Measurements from ENCODE around the gene IQCE.
A peak's percentile ranks its signal among the peaks of the same experiment; 100 is the strongest.

The IQCE gene, protein sequence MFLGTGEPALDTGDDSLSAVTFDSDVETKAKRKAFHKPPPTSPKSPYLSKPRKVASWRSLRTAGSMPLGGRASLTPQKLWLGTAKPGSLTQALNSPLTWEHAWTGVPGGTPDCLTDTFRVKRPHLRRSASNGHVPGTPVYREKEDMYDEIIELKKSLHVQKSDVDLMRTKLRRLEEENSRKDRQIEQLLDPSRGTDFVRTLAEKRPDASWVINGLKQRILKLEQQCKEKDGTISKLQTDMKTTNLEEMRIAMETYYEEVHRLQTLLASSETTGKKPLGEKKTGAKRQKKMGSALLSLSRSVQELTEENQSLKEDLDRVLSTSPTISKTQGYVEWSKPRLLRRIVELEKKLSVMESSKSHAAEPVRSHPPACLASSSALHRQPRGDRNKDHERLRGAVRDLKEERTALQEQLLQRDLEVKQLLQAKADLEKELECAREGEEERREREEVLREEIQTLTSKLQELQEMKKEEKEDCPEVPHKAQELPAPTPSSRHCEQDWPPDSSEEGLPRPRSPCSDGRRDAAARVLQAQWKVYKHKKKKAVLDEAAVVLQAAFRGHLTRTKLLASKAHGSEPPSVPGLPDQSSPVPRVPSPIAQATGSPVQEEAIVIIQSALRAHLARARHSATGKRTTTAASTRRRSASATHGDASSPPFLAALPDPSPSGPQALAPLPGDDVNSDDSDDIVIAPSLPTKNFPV
- 11.4 to 25.0 (median 22.8) reads per million in 3 experiments for total RNA-seq

DNA sequence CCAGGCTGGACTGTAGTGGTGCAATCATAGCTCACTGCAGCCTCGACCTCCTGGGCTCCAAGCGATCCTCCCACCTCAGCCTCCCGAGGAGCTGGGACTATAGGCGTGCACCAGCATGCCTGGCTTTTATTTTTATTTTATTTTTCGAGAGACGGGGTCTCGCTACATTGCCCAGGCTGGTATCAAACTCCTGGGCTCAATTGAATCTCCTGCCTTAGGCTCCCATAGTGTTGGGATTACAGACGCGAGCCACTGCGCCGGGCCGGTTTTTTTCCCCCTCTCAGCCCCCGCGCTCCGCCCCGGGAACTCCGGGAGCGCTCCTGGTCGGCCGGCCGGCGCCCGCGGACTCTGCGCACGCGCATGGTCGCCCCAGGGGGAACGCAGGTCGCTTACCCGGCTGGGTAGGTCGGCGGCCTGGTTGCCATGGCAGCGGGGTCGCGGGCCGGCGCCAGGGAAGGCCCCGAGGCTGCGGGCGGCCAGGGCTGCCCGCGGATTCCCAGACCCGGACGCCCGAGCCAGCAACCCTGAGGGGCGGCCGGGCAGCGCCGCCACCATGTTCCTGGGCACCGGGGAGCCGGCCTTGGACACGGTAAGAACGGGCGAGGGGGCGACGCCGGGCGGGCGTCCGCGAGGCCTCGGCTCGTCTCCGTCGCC is at the start of gene IQCE:
TSS of gene IQCE (plus strand) at position 351 of the 654 bp plus-strand sequence. CDS start at position 554, 203 bp downstream.
- DNase-seq, result peak; percentile 82

DNA sequence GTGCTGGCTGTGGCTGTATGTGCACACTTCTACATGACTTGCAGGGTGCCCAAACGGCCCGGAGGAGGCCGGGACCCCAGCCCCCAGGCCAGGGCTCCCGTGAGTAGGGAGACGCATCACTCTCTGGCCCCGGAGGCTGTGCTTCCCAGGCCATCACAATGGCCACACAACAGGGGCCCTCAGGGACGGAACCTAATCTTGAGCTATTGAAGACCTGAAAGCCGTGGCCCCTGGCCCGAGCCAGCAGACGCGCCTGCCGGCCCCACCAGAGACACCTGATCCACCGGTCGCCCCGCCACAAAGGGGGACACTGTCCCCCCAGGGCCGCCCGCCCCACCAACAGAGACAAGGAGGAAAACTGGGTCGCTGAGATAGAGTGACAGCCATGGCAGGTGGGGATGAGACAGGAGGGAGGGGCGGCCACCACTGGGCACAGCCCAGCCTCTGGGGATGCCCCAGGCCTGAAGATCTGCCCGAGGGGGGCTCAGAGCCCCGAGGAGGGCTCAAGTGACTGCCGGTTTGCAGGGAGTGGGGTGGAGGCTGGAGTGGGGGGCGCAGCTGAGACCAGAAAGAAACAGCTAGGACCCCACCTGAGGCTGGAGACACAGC is 49.4 kb upstream of the IQCE start:
- no peak for DNase-seq

DNA sequence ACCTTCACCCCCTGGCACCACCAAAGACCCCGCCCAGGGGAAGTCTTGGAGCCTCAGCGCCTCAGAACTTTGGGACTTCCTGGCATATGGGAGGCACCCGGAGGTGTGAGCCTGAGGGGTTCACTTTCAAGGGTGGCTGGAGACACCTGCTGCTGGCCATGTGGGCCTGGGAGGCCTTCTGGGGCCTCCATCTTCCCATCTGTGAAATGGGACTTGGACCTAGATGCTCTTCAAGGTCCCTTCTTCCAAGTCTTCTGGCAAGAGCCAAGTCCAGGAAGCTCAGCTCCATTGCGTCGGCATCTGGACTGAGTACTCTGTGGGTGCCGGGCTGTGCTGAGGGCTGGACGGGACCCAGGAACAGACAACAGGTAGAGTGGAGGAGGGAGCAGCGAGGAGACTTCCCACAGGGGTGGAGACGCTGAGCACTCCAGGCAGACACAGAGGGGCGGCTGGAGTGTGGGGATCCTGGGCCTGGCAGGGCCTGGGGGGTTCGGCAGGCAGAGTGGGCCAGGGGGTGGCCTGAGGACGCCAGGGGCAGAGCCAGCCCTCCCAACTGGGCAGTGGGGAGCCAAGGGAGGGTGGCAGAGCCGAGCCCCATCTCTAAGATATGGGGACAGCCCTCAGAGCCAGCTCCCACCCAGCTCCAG is 48.5 kb upstream of the IQCE start:
- DNase-seq, result no peak

DNA sequence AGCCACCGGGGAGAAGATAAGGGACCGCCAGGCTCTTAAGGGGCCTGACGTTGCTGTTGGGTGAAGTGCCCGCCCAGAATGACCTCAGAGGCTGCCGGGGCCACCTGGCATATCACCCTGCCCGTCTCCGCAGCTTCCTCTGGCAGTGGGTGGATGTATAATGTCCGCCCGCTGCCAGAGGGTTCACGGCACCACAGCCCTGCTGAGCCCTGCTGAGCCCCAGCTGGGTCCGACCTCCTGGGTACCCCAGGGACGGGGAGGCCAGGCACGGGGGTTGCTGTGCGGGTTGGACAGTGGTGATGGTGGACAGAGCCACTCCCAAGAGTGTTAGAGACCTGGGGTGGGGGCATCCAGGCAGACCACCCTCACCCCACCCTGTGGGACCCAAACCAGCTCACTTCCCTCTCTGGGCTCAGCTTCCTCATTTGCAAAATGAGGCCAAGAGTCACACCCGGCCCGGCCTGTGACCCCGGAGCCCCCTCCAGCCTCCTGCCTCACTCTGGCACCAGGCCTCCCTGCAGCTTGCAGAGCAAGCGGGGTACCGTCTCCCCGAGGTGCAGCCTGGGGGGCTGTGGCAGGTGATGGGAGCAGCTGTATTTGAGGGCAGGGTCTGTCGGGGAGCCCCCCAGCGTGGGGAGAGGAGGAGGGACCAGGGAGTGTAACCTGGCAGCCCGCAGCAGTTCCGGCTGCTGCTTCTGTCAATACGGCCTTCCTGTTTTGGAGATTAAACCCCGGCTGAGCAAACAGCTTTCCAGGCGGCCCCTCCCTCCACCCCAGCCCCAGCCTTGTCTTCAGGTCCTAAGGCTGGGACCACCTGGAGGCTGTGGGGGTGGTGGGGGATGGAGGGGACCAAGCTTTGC is 47.6 kb upstream of the IQCE start:
- peak; percentile 71 for DNase-seq

DNA sequence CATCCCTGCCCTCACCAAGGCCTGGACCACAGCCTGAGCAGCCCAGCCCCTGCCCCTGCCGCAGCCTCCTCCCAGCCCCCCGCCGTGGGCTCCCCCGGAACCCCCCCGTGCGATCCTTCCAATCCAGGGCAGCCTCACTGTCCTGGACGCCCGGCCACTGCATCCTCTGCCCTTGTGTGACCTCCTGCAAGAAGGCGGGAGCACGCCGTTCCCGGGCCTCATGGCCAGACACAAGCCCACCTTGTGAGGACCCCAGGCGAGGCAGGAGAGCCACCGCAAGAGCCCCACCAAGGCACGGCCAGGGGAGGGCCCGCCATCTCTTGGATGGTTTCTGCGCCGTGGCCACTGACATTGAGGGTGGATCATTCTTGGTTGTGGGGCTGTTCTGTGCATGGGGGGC is 47.0 kb upstream of the IQCE start:
- DNase-seq, result no peak

DNA sequence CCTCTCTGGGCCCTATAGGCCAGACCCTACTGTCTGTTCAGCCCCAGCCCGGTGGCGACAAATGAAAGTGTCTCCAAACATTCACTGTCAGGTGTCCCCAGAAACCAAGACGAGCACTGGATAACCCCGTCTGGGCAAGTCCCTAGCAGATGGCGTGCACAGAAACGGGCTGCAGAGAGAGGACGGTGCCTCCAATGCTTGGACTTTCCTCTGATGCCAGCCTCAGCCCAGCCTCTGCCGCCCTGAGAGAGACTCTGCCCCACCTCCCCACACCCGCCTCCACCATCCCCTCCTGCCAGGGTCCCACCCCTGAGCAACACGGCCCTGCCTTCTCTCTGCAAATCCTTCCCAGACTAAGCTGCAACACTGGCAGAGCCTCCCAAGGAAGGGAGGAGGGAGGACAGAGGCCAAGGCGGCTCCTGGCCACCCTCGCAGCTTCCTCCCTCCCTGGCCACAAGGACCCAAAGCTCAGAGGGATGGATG is 46.6 kb upstream of the IQCE start:
- DNase-seq, result no peak

DNA sequence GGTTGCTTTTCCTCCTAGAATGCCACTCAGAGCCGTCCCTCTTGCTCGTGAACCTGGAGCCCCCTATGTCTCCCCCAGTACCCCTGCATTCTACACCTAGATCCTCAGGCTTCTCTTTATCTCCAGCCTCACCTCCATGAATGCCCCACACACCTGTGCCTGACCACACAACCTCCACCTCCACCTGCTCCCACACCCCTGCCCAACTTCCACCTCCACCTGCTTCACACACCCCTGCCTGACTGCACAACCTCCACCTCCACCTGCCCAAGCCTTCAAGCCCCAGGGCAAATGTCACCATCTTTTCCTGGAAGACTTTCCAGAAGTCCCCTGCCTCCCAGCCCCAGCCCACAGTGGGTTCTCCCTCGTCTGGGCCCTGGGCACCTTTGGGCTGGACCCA is 46.1 kb upstream of the IQCE start:
- DNase-seq, result no peak

DNA sequence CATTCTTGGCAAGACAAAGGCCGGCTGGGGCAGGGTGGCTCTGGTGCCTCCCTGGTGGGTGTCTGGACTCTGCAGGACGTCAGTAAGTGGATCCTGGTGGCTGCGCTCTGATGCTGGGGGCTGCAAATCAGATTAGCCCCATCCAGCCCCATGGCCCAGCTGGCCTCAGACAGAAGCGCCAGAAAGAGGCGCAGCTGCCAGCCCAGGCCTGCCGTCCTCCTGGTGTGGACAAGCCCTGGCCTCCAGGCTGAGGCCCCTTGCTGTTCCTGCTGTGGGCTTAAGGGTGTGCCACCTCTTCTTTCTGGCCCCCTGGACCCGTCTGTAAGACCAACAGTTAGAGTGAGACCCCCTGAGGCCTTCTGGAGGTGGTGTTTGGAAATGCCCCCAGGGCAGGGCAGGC is 45.1 kb upstream of the IQCE start:
- DNase-seq, result no peak

DNA sequence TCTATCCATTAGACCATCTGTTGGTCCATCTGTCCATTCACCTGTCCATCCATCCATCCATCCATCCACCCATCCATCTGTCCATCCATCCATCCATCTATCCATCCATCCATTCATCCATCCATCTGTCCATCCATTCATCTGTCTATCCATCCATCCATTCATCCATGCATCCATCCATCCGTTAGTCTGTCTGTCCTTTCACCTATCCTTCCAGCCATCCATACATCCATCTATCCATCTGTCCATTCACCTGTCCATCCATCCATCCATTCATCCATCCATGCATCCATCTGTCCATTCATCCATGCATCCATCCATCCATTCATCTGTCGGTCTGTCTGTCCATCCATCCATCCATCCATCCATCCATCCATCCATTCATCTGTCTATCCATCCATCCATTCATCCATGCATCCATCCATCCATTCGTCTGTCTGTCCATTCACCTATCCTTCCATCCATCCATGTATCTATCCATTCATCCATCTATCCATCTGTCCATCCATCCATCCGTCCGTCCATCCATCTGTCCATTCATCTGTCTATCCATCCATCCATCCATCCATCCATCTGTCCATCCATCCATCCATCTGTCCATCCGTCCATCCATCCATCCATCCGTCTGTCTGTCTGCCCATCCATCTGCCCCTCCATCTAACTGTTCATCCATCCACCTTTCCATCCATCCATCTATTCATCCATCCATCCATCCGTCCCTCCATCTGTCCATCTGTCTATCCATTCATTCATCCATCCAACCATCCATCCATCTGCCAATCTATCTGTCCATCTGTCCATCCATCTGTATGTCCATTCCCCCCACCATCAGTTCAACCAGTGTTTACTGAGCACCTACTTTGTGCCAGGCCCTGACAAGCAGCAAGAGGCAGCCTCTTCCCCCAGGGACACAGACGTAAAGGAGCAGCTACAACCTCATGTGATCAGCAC is 44.0 kb upstream of the IQCE start:
- DNase-seq, result no peak

DNA sequence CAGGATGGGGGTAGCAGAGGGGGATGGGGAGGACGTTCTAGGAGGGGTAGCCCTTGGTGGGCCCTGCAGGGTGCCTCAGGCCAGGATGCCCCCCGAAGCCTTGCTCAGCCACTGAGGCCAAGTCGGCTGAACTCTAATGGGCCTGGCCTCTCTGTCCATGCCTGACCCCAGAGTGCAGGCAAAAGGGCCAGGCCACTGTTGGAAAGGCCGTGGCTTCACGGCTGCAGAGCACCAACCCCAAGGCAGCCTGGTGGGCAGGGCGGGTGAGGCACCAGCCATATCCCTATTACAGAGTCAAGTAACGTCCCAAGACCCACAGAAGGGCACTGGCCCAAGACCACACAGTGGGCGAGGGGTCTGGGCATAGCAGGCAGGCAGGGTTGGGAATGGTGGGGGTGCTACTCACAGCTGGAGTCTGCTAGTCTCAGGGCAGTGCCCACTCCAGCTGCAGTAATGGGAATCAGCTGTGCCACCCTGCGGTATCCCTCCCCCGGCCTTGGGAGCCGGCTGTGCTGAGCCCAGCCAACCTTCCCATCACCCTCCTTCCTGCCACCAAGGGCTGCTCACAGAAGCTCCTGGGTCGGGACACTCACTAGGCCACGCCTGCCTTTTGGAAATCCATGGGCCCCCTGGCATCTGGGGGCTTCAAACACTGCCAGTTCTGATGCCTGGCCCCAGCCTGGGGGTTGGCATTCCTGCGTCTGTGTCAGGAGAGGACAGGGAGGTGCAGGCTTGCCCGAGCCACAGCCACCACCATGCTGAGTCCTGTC is 43.2 kb upstream of the IQCE start:
- DNase-seq, result no peak

DNA sequence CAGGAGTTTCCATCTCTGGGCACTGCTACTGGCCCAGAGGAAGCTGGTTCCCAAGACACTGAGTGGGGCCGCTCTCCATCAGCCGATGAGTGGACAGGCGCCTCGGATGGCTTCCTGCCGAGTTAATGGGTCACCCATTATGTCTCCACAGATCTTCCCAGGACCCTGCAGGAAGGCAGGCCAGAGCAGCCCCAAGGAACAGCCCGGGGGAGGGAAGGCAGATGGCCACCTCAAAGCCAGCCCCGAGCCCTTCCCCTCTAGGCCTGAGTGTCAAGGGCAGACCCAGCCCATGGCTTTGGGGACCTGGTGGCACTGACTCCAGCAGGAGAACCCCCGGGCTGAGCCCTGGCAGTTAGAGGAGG is 42.6 kb upstream of the IQCE start:
- no peak for DNase-seq

DNA sequence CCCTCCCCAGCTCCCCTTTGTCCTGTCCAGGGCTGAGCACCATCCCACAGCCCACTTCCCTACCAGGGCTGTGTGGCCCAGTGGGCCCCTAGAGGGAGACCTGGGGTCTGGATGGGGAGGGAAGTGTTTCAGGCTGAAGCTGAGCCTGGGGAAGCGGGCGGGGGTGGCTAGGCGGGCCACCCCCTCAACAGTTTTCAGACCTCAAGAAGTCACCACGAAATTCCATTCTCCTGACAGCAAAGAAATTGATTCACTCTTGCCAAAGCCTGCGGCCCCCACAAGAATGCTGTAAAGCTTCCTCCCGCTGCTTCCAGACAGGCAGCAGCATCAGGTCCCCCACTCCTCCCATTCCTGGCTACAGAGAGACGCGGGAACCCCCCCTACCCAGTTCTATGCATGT is 41.8 kb upstream of the IQCE start:
- no peak for DNase-seq

DNA sequence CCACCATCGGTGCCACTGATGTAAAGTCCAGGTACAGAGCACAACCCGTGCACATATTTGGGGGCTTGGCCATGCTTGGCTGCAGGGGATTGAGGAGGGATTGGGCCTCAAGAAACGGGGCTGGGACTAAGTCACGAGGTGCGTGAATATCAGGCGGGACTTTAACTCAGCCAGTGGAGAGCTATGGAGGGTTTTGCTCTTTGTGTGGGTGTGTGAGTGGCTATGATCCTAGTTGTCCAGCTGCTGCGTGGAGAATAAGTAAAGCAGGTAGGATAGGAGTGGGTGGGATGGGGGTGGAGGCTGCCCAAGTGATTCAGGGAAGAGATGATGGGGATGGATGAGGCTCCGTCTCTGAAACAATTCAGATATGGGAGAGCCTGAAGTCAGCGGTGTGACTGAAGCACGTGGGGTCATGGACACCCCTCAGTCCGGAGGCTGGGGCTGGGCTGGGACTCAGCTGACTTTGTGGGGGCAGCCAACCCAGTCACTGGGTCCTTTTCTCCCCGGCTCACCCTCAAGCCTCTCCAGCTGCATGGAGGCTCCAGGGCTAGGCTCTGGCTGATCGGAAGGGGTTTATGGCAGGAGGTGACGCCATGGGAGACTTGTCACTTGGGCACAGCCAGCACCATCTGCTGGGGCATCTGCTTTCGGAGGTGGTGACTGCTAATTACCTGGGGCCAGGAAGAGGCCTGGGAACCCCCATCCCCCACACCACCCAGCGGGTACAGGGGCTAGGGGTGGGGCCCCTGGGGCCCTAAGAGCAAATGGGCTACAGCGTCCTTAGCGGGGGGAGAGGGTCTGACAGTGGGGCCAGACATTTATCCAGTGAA is 40.9 kb upstream of the IQCE start:
- no peak for DNase-seq

DNA sequence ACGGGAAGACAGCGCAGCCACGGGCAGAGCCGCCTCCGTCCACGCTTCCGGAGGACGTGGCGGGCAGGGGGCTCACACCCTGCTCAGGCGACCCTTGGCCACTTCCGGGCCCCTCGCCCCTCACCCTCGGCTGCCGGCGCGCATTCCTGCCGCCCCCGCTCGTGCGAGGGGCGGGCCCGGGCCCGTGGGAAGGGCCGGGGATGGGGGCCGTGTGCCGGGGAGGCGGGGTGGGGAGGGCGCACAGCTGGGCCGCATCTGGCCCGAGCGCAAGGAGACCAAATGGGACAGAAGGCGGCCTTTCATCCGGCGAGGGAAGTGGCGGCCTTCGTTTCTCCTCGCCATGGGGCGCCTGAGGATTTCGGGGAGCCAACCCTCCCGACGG is 40.1 kb upstream of the IQCE start:
- DNase-seq, result no peak

DNA sequence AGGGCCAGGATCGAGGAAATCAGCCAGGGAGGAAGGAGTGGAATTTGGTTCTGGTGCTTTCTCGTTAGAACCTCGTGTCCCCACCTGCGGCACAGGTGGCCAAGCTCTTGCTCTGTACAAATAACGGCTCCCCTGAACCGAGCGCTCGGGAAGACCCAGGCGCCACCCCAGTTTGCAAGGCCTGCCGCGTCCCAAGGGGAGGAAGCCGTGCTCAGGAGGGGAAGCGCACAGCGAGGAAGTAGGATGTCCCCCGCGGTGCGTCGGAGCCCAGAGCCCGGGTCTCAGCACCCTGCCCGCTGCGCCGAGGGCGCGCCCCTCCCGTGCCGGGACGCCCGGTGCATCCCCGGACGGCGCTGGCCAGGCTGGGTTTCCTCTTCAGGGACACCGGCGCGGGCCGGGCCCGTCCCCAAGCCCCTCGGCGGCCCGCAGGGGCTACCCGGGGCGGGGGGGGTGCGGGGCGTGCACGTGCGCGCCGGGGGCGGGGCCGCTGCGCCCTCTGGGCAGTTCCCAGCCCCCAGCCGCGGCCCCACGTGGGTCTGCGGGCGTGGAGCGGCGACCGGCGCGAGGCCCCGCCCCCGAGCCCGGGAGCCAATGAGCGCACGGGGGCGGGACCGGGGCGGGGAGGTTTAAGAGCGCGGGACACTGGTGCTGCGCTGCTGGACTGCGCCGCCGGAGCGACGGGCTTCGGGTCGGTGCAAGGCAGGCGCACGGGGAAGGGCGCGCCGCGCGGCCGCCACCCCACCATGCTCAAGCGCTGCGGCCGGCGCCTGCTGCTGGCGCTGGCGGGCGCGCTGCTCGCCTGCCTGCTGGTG is 39.5 kb upstream of the IQCE start, which contains the start of gene LFNG:
TSS of gene LFNG (plus strand) at position 656 of the 812 bp plus-strand sequence. CDS start at position 744, 88 bp downstream.
- peak; percentile 81 for DNase-seq

DNA sequence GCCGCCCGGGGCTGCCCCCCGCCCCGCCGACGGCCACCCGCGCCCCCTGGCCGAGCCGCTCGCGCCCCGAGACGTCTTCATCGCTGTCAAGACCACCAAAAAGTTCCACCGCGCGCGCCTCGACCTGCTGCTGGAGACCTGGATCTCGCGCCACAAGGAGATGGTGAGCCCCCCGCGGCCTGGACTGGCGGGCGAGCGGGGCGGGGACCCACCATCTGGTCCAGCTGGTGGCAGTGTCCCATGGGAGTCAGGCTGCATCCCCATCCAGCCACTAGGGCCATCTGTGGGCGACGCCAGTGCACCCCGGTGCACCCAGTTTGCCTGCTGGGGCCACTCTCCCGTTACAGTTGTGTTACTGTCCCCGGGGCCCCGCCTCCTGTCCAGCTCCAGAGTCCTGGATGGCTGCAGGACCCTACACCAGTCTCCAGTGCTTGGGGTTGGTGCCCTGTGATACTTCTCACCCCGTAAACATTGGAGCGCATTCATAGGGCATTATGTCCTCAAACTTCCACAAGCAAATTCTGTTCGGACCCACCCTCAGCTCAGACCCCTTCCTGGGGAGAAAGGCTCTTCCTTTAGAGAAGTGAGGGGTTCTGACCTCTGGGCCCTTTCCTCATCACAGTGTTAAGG is 38.5 kb upstream of the IQCE start:
- no peak for DNase-seq

DNA sequence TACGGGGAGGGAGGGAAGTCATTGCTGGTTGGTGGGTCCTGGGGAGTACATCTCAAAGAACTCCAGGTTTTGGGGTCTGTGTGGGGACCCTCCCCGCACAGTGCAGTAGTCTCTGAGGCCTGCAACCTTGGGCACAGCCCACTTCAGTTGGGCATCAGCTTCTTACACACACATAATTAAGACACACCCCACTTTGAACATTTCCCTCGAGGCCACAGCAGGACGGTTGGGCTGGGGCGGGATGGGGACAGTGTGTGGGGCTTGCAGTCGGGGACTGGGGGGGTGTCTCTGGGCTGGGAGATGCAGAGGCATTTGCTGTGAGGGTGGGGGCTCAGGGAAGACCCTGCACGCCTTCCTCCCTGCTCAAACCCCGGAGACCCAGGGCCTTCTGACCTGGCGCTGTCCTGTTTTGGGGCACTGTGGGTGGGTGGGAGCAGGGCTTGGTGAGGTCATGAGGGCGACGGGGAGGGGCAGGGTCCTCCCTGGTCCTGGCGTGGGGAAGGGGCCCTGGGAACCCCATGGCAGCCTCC is 38.0 kb upstream of the IQCE start:
- no peak for DNase-seq
